SK-N-SH (cell line): ENCODE data around the gene DRG1.

Experiments
- CTCF ChIP-seq: fragments of 200-600 bp; sonication (generic); IDR thresholded peaks from 2 replicates; pipeline ENCODE4 v1.6.1; 2017; ENCODE audit warnings: antibody characterized with exemption, mild to moderate bottlenecking, moderate library complexity
- EZH2phosphoT487 ChIP-seq: fragments of 200-600 bp; sonication (generic); IDR thresholded peaks from 2 replicates; pipeline ENCODE4 v1.6.1; 2017; ENCODE audit warnings: low read depth, mixed run types, mild to moderate bottlenecking, antibody characterized with exemption, moderate library complexity, borderline replicate concordance

GRCh38 chr22:31439808-31440207 is 40.4 kb downstream of the DRG1 start:
- TF ChIP-seq CTCF (no peak), EZH2phosphoT487 (no peak)
